ENCODE results near the gene HTT-AS. TPM values are rescaled to one million over a fixed set of nuclear protein-coding genes. Genes with fewer than 3 reads are reported as not detected.
"Not testable (repeated sequence)": the region's sequence is repeated elsewhere in the genome, so short reads cannot be mapped to it uniquely, and the experiment has no call there.

Gene HTT-AS
- total RNA-seq, 1 experiment from 2014 or later, result not detected

- in situ Hi-C loops (cut with HindIII; ENCODE audit: low sequenced_read_pairs), result no loop called here
- DNase-seq (ENCODE audit: low spot score), result no peak
Measured at GRCh38 chr4:3065551-3065950, 8.8 kb downstream of the HTT-AS start.

- in situ Hi-C loops (cut with HindIII; ENCODE audit: low sequenced_read_pairs), result no loop called here
- DNase-seq (ENCODE audit: low spot score), result no peak
Measured at GRCh38 chr4:3062471-3062870, 11.9 kb downstream of the HTT-AS start.

- no peak for DNase-seq (ENCODE audit: low spot score)
- in situ Hi-C loops (cut with HindIII; ENCODE audit: low sequenced_read_pairs), result no loop called here
Measured at GRCh38 chr4:3060946-3061345, 13.4 kb downstream of the HTT-AS start.

- in situ Hi-C loops (cut with HindIII; ENCODE audit: low sequenced_read_pairs), result no loop called here
- no peak for DNase-seq (ENCODE audit: low spot score)
Measured at GRCh38 chr4:3059943-3060342, 14.4 kb downstream of the HTT-AS start.

GRCh38 chr4:3054169-3054759 lies 20.1 kb downstream of the HTT-AS start:
- in situ Hi-C loops (cut with HindIII; ENCODE audit: low sequenced_read_pairs), result no loop called here
- DNase-seq (ENCODE audit: low spot score), result no peak

- in situ Hi-C loops (cut with HindIII; ENCODE audit: low sequenced_read_pairs); DNase-seq (ENCODE audit: low spot score): not testable (repeated sequence)
Measured at GRCh38 chr4:3051141-3051897, 23.0 kb downstream of the HTT-AS start.

- peak; percentile 82 for DNase-seq (ENCODE audit: low spot score)
- in situ Hi-C loops (cut with HindIII; ENCODE audit: low sequenced_read_pairs), result no loop called here
Measured at GRCh38 chr4:3047464-3048286, 26.7 kb downstream of the HTT-AS start.

GRCh38 chr4:3046623-3047022 lies 27.7 kb downstream of the HTT-AS start:
- DNase-seq (ENCODE audit: low spot score), result no peak
- in situ Hi-C loops (cut with HindIII; ENCODE audit: low sequenced_read_pairs), result no loop called here

GRCh38 chr4:3046162-3046561 lies 28.2 kb downstream of the HTT-AS start:
- no peak for DNase-seq (ENCODE audit: low spot score)
- in situ Hi-C loops (cut with HindIII; ENCODE audit: low sequenced_read_pairs), result no loop called here

- in situ Hi-C loops (cut with HindIII; ENCODE audit: low sequenced_read_pairs), result no loop called here
- DNase-seq (ENCODE audit: low spot score), result no peak
Measured at GRCh38 chr4:3044870-3045819, 29.2 kb downstream of the HTT-AS start.

- in situ Hi-C loops (cut with HindIII; ENCODE audit: low sequenced_read_pairs), result no loop called here
- no peak for DNase-seq (ENCODE audit: low spot score)
Measured at GRCh38 chr4:3043282-3044020, 30.9 kb downstream of the HTT-AS start.

GRCh38 chr4:3042226-3042625 lies 32.1 kb downstream of the HTT-AS start:
- peak; percentile 19 for DNase-seq (ENCODE audit: low spot score)
- in situ Hi-C loops (cut with HindIII; ENCODE audit: low sequenced_read_pairs), result no loop called here

GRCh38 chr4:3041192-3042142 lies 32.9 kb downstream of the HTT-AS start:
- in situ Hi-C loops (cut with HindIII; ENCODE audit: low sequenced_read_pairs), result no loop called here
- DNase-seq (ENCODE audit: low spot score), result peak; percentile 59

GRCh38 chr4:3040452-3041191 lies 33.7 kb downstream of the HTT-AS start:
- in situ Hi-C loops (cut with HindIII; ENCODE audit: low sequenced_read_pairs), result no loop called here
- no peak for DNase-seq (ENCODE audit: low spot score)

GRCh38 chr4:3039706-3040366 lies 34.5 kb downstream of the HTT-AS start:
- in situ Hi-C loops (cut with HindIII; ENCODE audit: low sequenced_read_pairs), result no loop called here
- DNase-seq (ENCODE audit: low spot score), result no peak

GRCh38 chr4:3037957-3038461 lies 36.3 kb downstream of the HTT-AS start:
- no peak for DNase-seq (ENCODE audit: low spot score)
- in situ Hi-C loops (cut with HindIII; ENCODE audit: low sequenced_read_pairs), result no loop called here
